H1 (cell line): ENCODE data around the gene TOMM22. TPM values are rescaled to one million over a fixed set of nuclear protein-coding genes. Genes with fewer than 3 reads are reported as not detected.

Experiments
- CTCF ChIA-PET: fragments of 300-600 bp; sonication (Branson Sonifier 250); formaldehyde crosslinking; loops from one replicate; lab custom pipeline; 2021; ENCODE audit not compliant: partially characterized antibody; lab: Charles Lee
- POLR2A ChIA-PET: fragments of 300-600 bp; sonication (Branson Sonifier 250); formaldehyde crosslinking; loops from one replicate; lab custom pipeline; 2021; ENCODE audit warnings: inconsistent platforms; ENCODE audit not compliant: partially characterized antibody; lab: Charles Lee
- DNase-seq, 2 experiments: peaks; one replicate each; pipeline versions ENCODE4 v3.0.0 to v3.0.0-alpha.2; 2010 to 2022; ENCODE audit warnings: low spot score in 2 of 2, low read depth in 1 of 2, mixed read lengths in 1 of 2
- FAIRE-seq: peaks from 2 replicates; lab custom pipeline; 2011; peaks lifted over from hg19 to GRCh38; lab: Jason Lieb, UNC
- H2AFZ ChIP-seq: 2 replicates; pipeline ENCODE4 v1.8.1; 2012; ENCODE audit warnings: low read length, inconsistent platforms
- H2AK5ac ChIP-seq: 2 replicates; pipeline ENCODE4 v1.6.1; 2013; ENCODE audit warnings: low read depth, low read length
- H2BK120ac ChIP-seq: replicated peaks from 2 replicates; pipeline ENCODE3; 2013; ENCODE audit warnings: low read depth, low read length, inconsistent platforms
- H2BK12ac ChIP-seq: 2 replicates; pipeline ENCODE4 v1.6.1; 2013; ENCODE audit warnings: low read depth, low read length
- H2BK15ac ChIP-seq: 2 replicates; pipeline ENCODE4 v1.6.1; 2013; ENCODE audit warnings: low read length
- H2BK20ac ChIP-seq: 2 replicates; pipeline ENCODE4 v1.6.1; 2013; ENCODE audit warnings: low read length
- H2BK5ac ChIP-seq: 2 replicates; pipeline ENCODE4 v1.6.1; 2013; ENCODE audit warnings: low read depth, low read length
- H3K14ac ChIP-seq: 2 replicates; pipeline ENCODE4 v1.6.1; 2013; ENCODE audit warnings: inconsistent platforms; ENCODE audit not compliant: insufficient read length
- H3K18ac ChIP-seq: 2 replicates; pipeline ENCODE4 v1.6.1; 2013; ENCODE audit warnings: low read length; ENCODE audit errors: extremely low read depth
- H3K23ac ChIP-seq: 2 replicates; pipeline ENCODE4 v1.6.1; 2013; ENCODE audit warnings: inconsistent platforms; ENCODE audit not compliant: insufficient read length
- H3K23me2 ChIP-seq: 2 replicates; pipeline ENCODE4 v1.6.1; 2013; ENCODE audit warnings: low read depth, low read length
- H3K27ac ChIP-seq: 2 replicates; pipeline ENCODE4 v1.6.1; 2011; ENCODE audit warnings: low read depth, low read length, inconsistent platforms
- H3K27me3 ChIP-seq, 4 experiments: replicated peaks in 1 of 4; 1 replicate in 1 of 4; 2 replicates in 3 of 4; pipeline versions ENCODE4 v1.6.1 to v1.8.1; 2011 to 2013; ENCODE audit warnings: low read length in 3 of 4, mild to moderate bottlenecking in 3 of 4, inconsistent platforms in 2 of 4, mixed read lengths in 2 of 4, moderate library complexity in 1 of 4; ENCODE audit not compliant: control insufficient read depth in 3 of 4, insufficient read depth in 3 of 4; ENCODE audit errors: extremely low read depth in 1 of 4
- H3K36me3 ChIP-seq, 4 experiments: 2 replicates each; pipeline versions ENCODE4 v1.6.1 to v1.8.1; 2011 to 2013; ENCODE audit warnings: mild to moderate bottlenecking in 4 of 4, low read length in 3 of 4, moderate library complexity in 2 of 4, control low read depth in 1 of 4, inconsistent platforms in 1 of 4; ENCODE audit not compliant: insufficient read depth in 4 of 4, control insufficient read depth in 2 of 4
- H3K4ac ChIP-seq: replicated peaks from 2 replicates; pipeline ENCODE3; 2013; ENCODE audit warnings: low read length, low read depth, mixed read lengths, inconsistent platforms; ENCODE audit not compliant: insufficient read length
- H3K4me1 ChIP-seq, 4 experiments: replicated peaks in 1 of 4; 1 replicate in 1 of 4; 2 replicates in 3 of 4; pipeline versions ENCODE4 v1.6.1 to v1.8.1; 2011 to 2013; ENCODE audit warnings: low read length in 3 of 4, inconsistent platforms in 2 of 4, mixed read lengths in 1 of 4; ENCODE audit not compliant: insufficient read depth in 4 of 4, control insufficient read depth in 3 of 4
- H3K4me2 ChIP-seq, 2 experiments: 2 replicates each; pipeline versions ENCODE4 v1.6.1 to v1.8.1; 2011 to 2013; ENCODE audit warnings: low read depth in 2 of 2, low read length in 2 of 2, control low read depth in 1 of 2, inconsistent platforms in 1 of 2, mild to moderate bottlenecking in 1 of 2; ENCODE audit not compliant: insufficient read depth in 1 of 2
- H3K4me3 ChIP-seq, 4 experiments: fragments of 200-600, 300-600 bp in 1 of 4; sonication (generic), shearing (Covaris generic), sonication (Bioruptor Twin) in 1 of 4; 2 replicates each; pipeline versions ENCODE4 v1.5.1 to v1.8.1; 2011 to 2016; ENCODE audit warnings: low read length in 4 of 4, low read depth in 3 of 4, control low read depth in 2 of 4, inconsistent platforms in 2 of 4, mild to moderate bottlenecking in 2 of 4, mixed read lengths in 1 of 4, moderate library complexity in 1 of 4; ENCODE audit not compliant: insufficient read depth in 2 of 4; ENCODE audit errors: extremely low read depth in 1 of 4
- H3K56ac ChIP-seq: replicated peaks from 2 replicates; pipeline ENCODE3; 2013; ENCODE audit warnings: low read depth, mild to moderate bottlenecking, mixed read lengths, low read length, inconsistent platforms; ENCODE audit not compliant: insufficient read length
- H3K79me1 ChIP-seq: 2 replicates; pipeline ENCODE4 v1.6.1; 2013; ENCODE audit warnings: low read depth, low read length, control low read depth
- H3K79me2 ChIP-seq, 2 experiments: 2 replicates each; pipeline versions ENCODE4 v1.6.1 to v1.8.1; 2012 to 2013; ENCODE audit warnings: low read length in 2 of 2, mild to moderate bottlenecking in 2 of 2, inconsistent platforms in 1 of 2; ENCODE audit not compliant: insufficient read depth in 2 of 2, control insufficient read depth in 1 of 2
- H3K9ac ChIP-seq, 4 experiments: replicated peaks in 1 of 4; 1 replicate in 1 of 4; 2 replicates in 3 of 4; pipeline versions ENCODE4 v1.6.1 to v1.8.1; 2011 to 2013; ENCODE audit warnings: low read depth in 3 of 4, low read length in 3 of 4, control low read depth in 2 of 4, mild to moderate bottlenecking in 2 of 4, moderate library complexity in 2 of 4, inconsistent platforms in 1 of 4; ENCODE audit errors: extremely low read depth in 1 of 4
- H3K9me3 ChIP-seq, 2 experiments: 2 replicates each; pipeline versions ENCODE4 v1.6.1 to v1.8.1; 2012 to 2013; ENCODE audit warnings: mild to moderate bottlenecking in 2 of 2, moderate library complexity in 2 of 2, control low read depth in 1 of 2, inconsistent platforms in 1 of 2, low read depth in 1 of 2, low read length in 1 of 2, mixed read lengths in 1 of 2; ENCODE audit not compliant: insufficient read depth in 2 of 2
- H4K20me1 ChIP-seq, 2 experiments: replicated peaks in 1 of 2; 2 replicates each; pipeline versions ENCODE3 to v1.8.1; 2011 to 2013; ENCODE audit warnings: inconsistent platforms in 2 of 2, low read length in 2 of 2, mild to moderate bottlenecking in 1 of 2; ENCODE audit not compliant: insufficient read depth in 2 of 2, control insufficient read depth in 1 of 2
- H4K5ac ChIP-seq: 2 replicates; pipeline ENCODE4 v1.6.1; 2013; ENCODE audit warnings: low read length, low read depth, mixed read lengths, inconsistent platforms; ENCODE audit not compliant: insufficient read length
- H4K8ac ChIP-seq: 2 replicates; pipeline ENCODE4 v1.8.0; 2013; ENCODE audit warnings: mild to moderate bottlenecking, moderate library complexity, low read length, inconsistent platforms; ENCODE audit not compliant: insufficient read depth; ENCODE audit errors: extremely low read depth
- H4K91ac ChIP-seq: replicated peaks from 2 replicates; pipeline ENCODE3; 2013; ENCODE audit warnings: low read length, mixed read lengths, inconsistent platforms; ENCODE audit not compliant: insufficient read length
- BRCA1 ChIP-seq: IDR thresholded peaks from 2 replicates; pipeline ENCODE4 v1.6.1; 2012; ENCODE audit warnings: low read depth, low read length, improper control_type of control experiment
- CHD1 ChIP-seq: IDR thresholded peaks from 2 replicates; pipeline ENCODE4 v1.6.1; 2012; ENCODE audit warnings: low read depth, low read length, improper control_type of control experiment
- EGR1 ChIP-seq: IDR thresholded peaks from 2 replicates; pipeline ENCODE4 v1.6.1; 2011; ENCODE audit warnings: low read depth, low read length, borderline replicate concordance
- FOSL1 ChIP-seq: IDR thresholded peaks from 2 replicates; pipeline ENCODE4 v1.6.1; 2011; ENCODE audit warnings: mild to moderate bottlenecking, low read depth, low read length, moderate library complexity; ENCODE audit not compliant: insufficient read depth
- HDAC6 ChIP-seq: IDR thresholded peaks from one replicate; pipeline ENCODE4 v1.7.1; 2012; ENCODE audit warnings: low read depth, mild to moderate bottlenecking, inconsistent platforms, low read length, moderate library complexity
- JUND ChIP-seq: IDR thresholded peaks from 2 replicates; pipeline ENCODE4 v1.6.1; 2011; ENCODE audit warnings: mild to moderate bottlenecking, improper control_type of control experiment, low read length
- POLR2A ChIP-seq, 2 experiments: IDR thresholded peaks; 1 replicate in 1 of 2; 2 replicates in 1 of 2; pipeline ENCODE4 v1.6.1; 2011; ENCODE audit warnings: low read depth in 2 of 2, low read length in 2 of 2, mild to moderate bottlenecking in 2 of 2; ENCODE audit errors: control extremely low read depth in 1 of 2
- SIRT6 ChIP-seq: IDR thresholded peaks from one replicate; pipeline ENCODE4 v1.7.1; 2012; ENCODE audit warnings: low read length, inconsistent platforms
- SIX5 ChIP-seq: IDR thresholded peaks from 2 replicates; pipeline ENCODE4 v1.6.1; 2011; ENCODE audit warnings: mild to moderate bottlenecking, low read depth, low read length
- SP1 ChIP-seq: IDR thresholded peaks from 2 replicates; pipeline ENCODE4 v1.6.1; 2011; ENCODE audit warnings: low read depth, low read length
- SUZ12 ChIP-seq: fragments of 200-600 bp; sonication (generic); IDR thresholded peaks from 2 replicates; pipeline ENCODE4 v1.6.1; 2012; ENCODE audit warnings: mild to moderate bottlenecking, inconsistent platforms, low read length, moderate library complexity, mixed read lengths
- TAF1 ChIP-seq: IDR thresholded peaks from 2 replicates; pipeline ENCODE4 v1.6.1; 2011; ENCODE audit warnings: mild to moderate bottlenecking, low read depth, low read length
- TCF12 ChIP-seq: IDR thresholded peaks from 2 replicates; pipeline ENCODE4 v1.6.1; 2011; ENCODE audit warnings: low read depth, mild to moderate bottlenecking, low read length
- YY1 ChIP-seq: IDR thresholded peaks from 2 replicates; pipeline ENCODE4 v1.6.1; 2011; ENCODE audit warnings: low read depth, mild to moderate bottlenecking, low read length
- polyA plus RNA-seq, 7 experiments: library from polyadenylated mRNA; depleted of rRNA in 3 of 7; stranded (reverse) in 5 of 7; unstranded in 2 of 7; fragments of >200 nt in 5 of 7; fragments of 200-250 nt in 2 of 7; gene quantifications; 1 replicate in 5 of 7; 2 replicates in 1 of 7; 4 replicates in 1 of 7; pipeline versions ENCODE4 v1.2.1 to v1.2.3, GENCODE V29; 2011 to 2013; ENCODE audit warnings: missing spikeins in 2 of 7, mixed read lengths in 2 of 7
- total RNA-seq: library from RNA; stranded (reverse); fragmentation: NEBNext Ultra II Directional; extraction: Animal tissue kit (Norgen Biotek cat#: 25700); gene quantifications from 2 replicates; pipeline ENCODE4 v1.2.1, GENCODE V29; 2021

The TOMM22 gene
- total and polyA plus RNA-seq, 2 of the 8 experiments (the other 6 are each of a cell fraction or from before 2014, with no cell fraction given), result 84.0 to 125 TPM

GRCh38 chr22:38652859-38653258, 28.9 kb upstream of the TOMM22 start:
- no peaks in the 10 kb centered on the region for H3K9me3 ChIP-seq
- FAIRE-seq, result no peak
- H2BK12ac ChIP-seq, result no peak overlapping the region
- H3K4me3 ChIP-seq, result no peak overlapping the region
- no peak overlapping the region for H3K9ac ChIP-seq
- no peak overlapping the region for H3K23ac ChIP-seq
- H3K27ac ChIP-seq, result no peak overlapping the region
- H2AK5ac ChIP-seq, result no peak overlapping the region
- H4K5ac ChIP-seq, result no peak overlapping the region
- H3K14ac ChIP-seq, result no peak overlapping the region
- no peak overlapping the region for H3K4ac ChIP-seq
- no peak overlapping the region for H3K56ac ChIP-seq
- H2BK15ac ChIP-seq, result no peak overlapping the region
- no peaks in the 10 kb centered on the region for H4K20me1 ChIP-seq
- no peak overlapping the region for H2BK120ac ChIP-seq
- no peak overlapping the region for H2BK5ac ChIP-seq
- H3K4me1 ChIP-seq, result peaks cover 0 to 5% (median 1%) of the 10 kb centered on the region in 4 experiments; a peak in 3 of 7 replicates
- H2BK20ac ChIP-seq, result no peak overlapping the region
- H4K91ac ChIP-seq, result no peak overlapping the region
- peaks cover 0 to 9% (median 3%) of the 10 kb centered on the region in 4 experiments; a peak in 3 of 8 replicates for H3K36me3 ChIP-seq
- no peaks in the 10 kb centered on the region for H3K79me1 ChIP-seq
- H3K27me3 ChIP-seq, result no peaks in the 10 kb centered on the region
- H4K8ac ChIP-seq, result no peak overlapping the region
- H2AFZ ChIP-seq, result no peak overlapping the region
- POLR2A ChIA-PET, result interaction anchor here (0.7 kb wide), 1 partner anchor 60 kb away, joined by 3 read pairs; no protein-coding TSS in a partner anchor
- no peak overlapping the region for H3K18ac ChIP-seq
- no peak for DNase-seq
- H3K23me2 ChIP-seq, result peaks cover 5% of the 10 kb centered on the region
- CTCF ChIA-PET, result interaction anchor here (0.6 kb wide), 1 partner anchor 21 kb away, joined by 4 read pairs; no protein-coding TSS in a partner anchor
- 0 out of 4 replicates have a peak, but pooled peaks cover 0 to 5% of the 10 kb centered on the region in 2 experiments for H3K79me2 ChIP-seq
- H3K4me2 ChIP-seq, result no peak overlapping the region
- TF ChIP-seq JUND (no peak), POLR2A (IDR thresholded peaks at IDR 0.05; ENCODE audit: control extremely low read depth in 1 of 2, low read depth in 2 of 2, low read length in 2 of 2) (no peak), CHD1 (no peak), HDAC6 (no peak), TAF1 (no peak), BRCA1 (no peak), SIRT6 (no peak), YY1 (no peak), FOSL1 (no peak), EGR1 (no peak), SP1 (no peak), TCF12 (no peak), SUZ12 (no peak), SIX5 (no peak)
